HEK293 (cell line): ENCODE results near the gene UBE2Q1.

Experiments used
- BCL11A ChIP-seq: fragments of 450-650 bp; formaldehyde crosslinking; IDR thresholded peaks from 2 replicates; pipeline ENCODE4 v1.5.1; 2016; ENCODE audit warnings: low read depth, missing biosample characterization, missing genetic modification characterization
- HOXC10 ChIP-seq: sonication (generic); formaldehyde crosslinking; IDR thresholded peaks from 2 replicates; pipeline ENCODE4 v1.8.1; 2023; ENCODE audit warnings: mild to moderate bottlenecking, missing genetic modification reagents
- KLF10 ChIP-seq: fragments of 450-650 bp; IDR thresholded peaks from 2 replicates; pipeline ENCODE4 v1.5.1; 2018; ENCODE audit warnings: missing biosample characterization, mild to moderate bottlenecking, missing genetic modification characterization
- KLF17 ChIP-seq: fragments of 450-650 bp; formaldehyde crosslinking; IDR thresholded peaks from 2 replicates; pipeline ENCODE4 v1.5.1; 2016; ENCODE audit warnings: missing biosample characterization, missing genetic modification characterization
- TSHZ1 ChIP-seq: fragments of 450-650 bp; formaldehyde crosslinking; IDR thresholded peaks from 2 replicates; pipeline ENCODE4 v1.5.1; 2016; ENCODE audit warnings: missing biosample characterization, missing genetic modification characterization, borderline replicate concordance
- ZBTB11 ChIP-seq: fragments of 450-650 bp; formaldehyde crosslinking; conservative IDR thresholded peaks from 2 replicates; pipeline ENCODE4 v1.5.1; 2016; ENCODE audit warnings: low read depth, missing biosample characterization, missing genetic modification characterization
- ZBTB7A ChIP-seq: fragments of 450-650 bp; formaldehyde crosslinking; IDR thresholded peaks from 2 replicates; pipeline ENCODE4 v1.5.1; 2016; ENCODE audit warnings: low read depth, missing biosample characterization, missing genetic modification characterization
- ZEB2 ChIP-seq: fragments of 450-650 bp; formaldehyde crosslinking; IDR thresholded peaks from 2 replicates; pipeline ENCODE4 v1.5.1; 2016; ENCODE audit warnings: missing biosample characterization, missing genetic modification characterization
- ZNF10 ChIP-seq: fragments of 450-650 bp; formaldehyde crosslinking; IDR thresholded peaks from 2 replicates; pipeline ENCODE4 v1.5.1; 2017; ENCODE audit warnings: missing biosample characterization, missing genetic modification characterization
- ZNF133 ChIP-seq: fragments of 450-650 bp; formaldehyde crosslinking; IDR thresholded peaks from 2 replicates; pipeline ENCODE4 v1.5.1; 2016; ENCODE audit warnings: missing biosample characterization, missing genetic modification characterization
- ZNF274 ChIP-seq, 2 experiments: fragments of 200-500 bp in 1 of 2; fragments of 450-650 bp in 1 of 2; sonication (Bioruptor generic) in 1 of 2; formaldehyde crosslinking in 1 of 2; IDR thresholded peaks; 2 replicates each; pipeline versions ENCODE4 v1.5.1 to v1.6.1; 2014 to 2016; ENCODE audit warnings: borderline replicate concordance in 1 of 2, inconsistent platforms in 1 of 2, low read length in 1 of 2, missing biosample characterization in 1 of 2, missing genetic modification characterization in 1 of 2
- ZNF280D ChIP-seq: fragments of 450-650 bp; formaldehyde crosslinking; IDR thresholded peaks from 2 replicates; pipeline ENCODE4 v1.5.1; 2016; ENCODE audit warnings: missing biosample characterization, missing genetic modification characterization
- ZNF335 ChIP-seq: fragments of 450-650 bp; formaldehyde crosslinking; conservative IDR thresholded peaks from 2 replicates; pipeline ENCODE4 v1.5.1; 2016; ENCODE audit warnings: missing biosample characterization, missing genetic modification characterization
- ZNF366 ChIP-seq: fragments of 450-650 bp; formaldehyde crosslinking; conservative IDR thresholded peaks from 2 replicates; pipeline ENCODE4 v1.5.1; 2016; ENCODE audit warnings: missing biosample characterization, missing genetic modification characterization
- ZNF391 ChIP-seq: fragments of 450-650 bp; formaldehyde crosslinking; IDR thresholded peaks from 2 replicates; pipeline ENCODE4 v1.5.1; 2016; ENCODE audit warnings: low read depth, missing biosample characterization, missing genetic modification characterization, borderline replicate concordance
- ZNF423 ChIP-seq: fragments of 450-650 bp; formaldehyde crosslinking; IDR thresholded peaks from 2 replicates; pipeline ENCODE4 v1.5.1; 2016; ENCODE audit warnings: missing biosample characterization, missing genetic modification characterization
- ZNF514 ChIP-seq: fragments of 450-650 bp; formaldehyde crosslinking; IDR thresholded peaks from 2 replicates; pipeline ENCODE4 v1.5.1; 2016; ENCODE audit warnings: missing biosample characterization, missing genetic modification characterization
- ZNF529 ChIP-seq: fragments of 450-650 bp; formaldehyde crosslinking; IDR thresholded peaks from 2 replicates; pipeline ENCODE4 v1.5.1; 2017; ENCODE audit warnings: missing genetic modification characterization, missing biosample characterization; ENCODE audit not compliant: insufficient replicate concordance
- ZNF580 ChIP-seq: fragments of 450-650 bp; formaldehyde crosslinking; IDR thresholded peaks from 2 replicates; pipeline ENCODE4 v1.5.1; 2016; ENCODE audit warnings: missing biosample characterization, missing genetic modification characterization
- ZNF585B ChIP-seq: fragments of 450-650 bp; formaldehyde crosslinking; IDR thresholded peaks from 2 replicates; pipeline ENCODE4 v1.5.1; 2016; ENCODE audit warnings: missing biosample characterization, missing genetic modification characterization
- ZNF596 ChIP-seq: fragments of 450-650 bp; IDR thresholded peaks from 2 replicates; pipeline ENCODE4 v1.5.0; 2018; ENCODE audit warnings: missing biosample characterization, mild to moderate bottlenecking, missing genetic modification characterization, moderate library complexity
- ZNF664 ChIP-seq: fragments of 450-650 bp; formaldehyde crosslinking; IDR thresholded peaks from 2 replicates; pipeline ENCODE4 v1.5.1; 2016; ENCODE audit warnings: missing biosample characterization, missing genetic modification characterization
- ZNF843 ChIP-seq: fragments of 450-650 bp; formaldehyde crosslinking; IDR thresholded peaks from 2 replicates; pipeline ENCODE4 v1.5.1; 2016; ENCODE audit warnings: missing biosample characterization, missing genetic modification characterization
- ZSCAN30 ChIP-seq: fragments of 450-650 bp; IDR thresholded peaks from 2 replicates; pipeline ENCODE4 v1.5.1; 2018; ENCODE audit warnings: missing biosample characterization, mild to moderate bottlenecking, missing genetic modification characterization, moderate library complexity
- ZSCAN5A ChIP-seq: fragments of 450-650 bp; formaldehyde crosslinking; IDR thresholded peaks from 2 replicates; pipeline ENCODE4 v1.5.1; 2016; ENCODE audit warnings: missing biosample characterization, missing genetic modification characterization
- TF ChIP-seq, protein P1 (sequence below): fragments of 450-650 bp; formaldehyde crosslinking; IDR thresholded peaks from 2 replicates; pipeline ENCODE4 v1.5.1; 2016; ENCODE audit warnings: missing biosample characterization, missing genetic modification characterization

UBE2Q1 gene

DNA sequence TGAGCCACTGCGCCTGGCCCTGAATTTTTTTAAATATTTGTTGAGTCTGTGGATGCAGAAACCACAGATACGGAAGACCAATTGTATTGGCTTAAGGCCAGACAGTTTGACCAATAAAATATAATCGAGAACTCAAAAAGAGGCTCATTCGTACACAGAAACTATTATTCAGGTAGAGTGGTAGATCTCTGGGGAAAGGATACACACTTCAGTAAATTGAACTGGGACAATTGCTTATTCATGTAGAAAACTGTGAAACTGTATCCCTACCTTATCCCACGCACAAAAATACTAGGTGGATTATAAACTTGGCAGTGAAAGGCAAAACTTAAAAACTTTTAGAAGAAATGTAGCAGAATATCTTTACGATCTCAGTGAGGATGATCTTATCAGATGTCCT is 31.3 kb downstream of the UBE2Q1 start (continued):
- TF ChIP-seq ZNF423 (tag by site-specific recombination) (no peak), ZNF843 (tag by site-specific recombination) (peak; percentile 92), ZBTB7A (tag by site-specific recombination) (no peak), ZNF280D (tag by site-specific recombination) (no peak), ZNF366 (tag by site-specific recombination) (peak; percentile 57; the same call in 1 of the 2 replicates), ZSCAN5A (no peak), ZNF585B (no peak), TSHZ1 (tag by site-specific recombination) (peak; percentile 82), KLF10 (tag by site-specific recombination) (0 out of 2 replicates have a peak, but pooled peaks have one; percentile 29), HOXC10 (CRISPR knock-in tag) (no peak), KLF17 (tag by site-specific recombination) (no peak), ZNF529 (tag by site-specific recombination) (no peak), ZNF10 (no peak; the same call in 1 of the 2 replicates), BCL11A (tag by site-specific recombination) (0 out of 2 replicates have a peak, but pooled peaks have one; percentile 17), ZEB2 (tag by site-specific recombination) (no peak), ZNF335 (no peak), ZBTB11 (no peak), ZNF664 (no peak), ZNF133 (tag by site-specific recombination) (no peak), ZNF514 (tag by site-specific recombination) (no peak), ZNF596 (tag by site-specific recombination) (no peak), ZNF580 (peak; percentile 69; the same call in 1 of the 2 replicates), ZNF274 (IDR thresholded peaks at IDR 0.05; ENCODE audit: low read length) (no peak), ZNF274 (tag by site-specific recombination; IDR thresholded peaks at IDR 0.05; ENCODE audit: borderline replicate concordance) (no peak), ZNF391 (tag by site-specific recombination) (no peak), ZSCAN30 (tag by site-specific recombination) (no peak)
- TF ChIP-seq, protein P1, sequence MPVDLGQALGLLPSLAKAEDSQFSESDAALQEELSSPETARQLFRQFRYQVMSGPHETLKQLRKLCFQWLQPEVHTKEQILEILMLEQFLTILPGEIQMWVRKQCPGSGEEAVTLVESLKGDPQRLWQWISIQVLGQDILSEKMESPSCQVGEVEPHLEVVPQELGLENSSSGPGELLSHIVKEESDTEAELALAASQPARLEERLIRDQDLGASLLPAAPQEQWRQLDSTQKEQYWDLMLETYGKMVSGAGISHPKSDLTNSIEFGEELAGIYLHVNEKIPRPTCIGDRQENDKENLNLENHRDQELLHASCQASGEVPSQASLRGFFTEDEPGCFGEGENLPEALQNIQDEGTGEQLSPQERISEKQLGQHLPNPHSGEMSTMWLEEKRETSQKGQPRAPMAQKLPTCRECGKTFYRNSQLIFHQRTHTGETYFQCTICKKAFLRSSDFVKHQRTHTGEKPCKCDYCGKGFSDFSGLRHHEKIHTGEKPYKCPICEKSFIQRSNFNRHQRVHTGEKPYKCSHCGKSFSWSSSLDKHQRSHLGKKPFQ, result peak; percentile 94
